HUES48 (cell line): ENCODE results near the gene ST6GALNAC1.

Experiments used
- H3K27ac ChIP-seq: one replicate; pipeline ENCODE4 v1.7.0; 2013; ENCODE audit warnings: low read depth, low read length, inconsistent platforms
- H3K27me3 ChIP-seq: 2 replicates; pipeline ENCODE4 v1.6.1; 2013; ENCODE audit warnings: mild to moderate bottlenecking, low read length; ENCODE audit not compliant: control insufficient read depth, insufficient read depth
- H3K36me3 ChIP-seq: 2 replicates; pipeline ENCODE4 v1.6.1; 2013; ENCODE audit warnings: low read length; ENCODE audit not compliant: control insufficient read depth, insufficient read depth
- H3K4me1 ChIP-seq: 2 replicates; pipeline ENCODE4 v1.6.1; 2013; ENCODE audit warnings: mild to moderate bottlenecking, low read length; ENCODE audit not compliant: control insufficient read depth, insufficient read depth
- H3K4me3 ChIP-seq: 2 replicates; pipeline ENCODE4 v1.5.1; 2013; ENCODE audit warnings: mild to moderate bottlenecking, low read depth, low read length
- H3K9ac ChIP-seq: 2 replicates; pipeline ENCODE4 v1.6.1; 2013; ENCODE audit warnings: mild to moderate bottlenecking, low read depth, low read length, moderate library complexity
- H3K9me3 ChIP-seq: 2 replicates; pipeline ENCODE4 v1.6.1; 2013; ENCODE audit warnings: low read length; ENCODE audit not compliant: control insufficient read depth, insufficient read depth

The ST6GALNAC1 gene

DNA sequence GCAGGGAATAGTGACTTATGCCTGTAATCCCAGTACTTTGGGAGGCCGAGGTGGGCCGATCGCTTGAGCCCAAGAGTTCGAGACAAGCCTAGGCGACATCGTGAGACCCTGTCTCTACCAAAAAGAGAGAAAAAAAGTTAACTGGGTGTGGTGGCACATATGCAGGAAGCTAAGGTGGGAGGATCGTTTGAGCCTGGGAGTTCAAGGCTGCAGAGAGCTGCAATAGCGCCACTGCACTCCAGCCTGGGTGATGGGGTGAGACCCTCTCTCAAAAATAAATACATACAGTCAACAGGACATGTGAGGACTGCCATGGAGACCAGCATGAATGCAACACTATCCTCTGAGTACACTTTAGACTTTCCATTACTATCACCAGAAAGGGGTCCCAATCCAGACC is 42.5 kb downstream of the ST6GALNAC1 start:
- Histone ChIP-seq H3K36me3 (no peaks in the 10 kb centered on the region), H3K4me3 (no peak overlapping the region), H3K27ac (peak overlapping the region; percentile 51), H3K9ac (no peak overlapping the region), H3K4me1 (peaks cover 11% of the 10 kb centered on the region), H3K9me3 (no peaks in the 10 kb centered on the region), H3K27me3 (no peaks in the 10 kb centered on the region; the same call in 1 of the 2 replicates)

DNA sequence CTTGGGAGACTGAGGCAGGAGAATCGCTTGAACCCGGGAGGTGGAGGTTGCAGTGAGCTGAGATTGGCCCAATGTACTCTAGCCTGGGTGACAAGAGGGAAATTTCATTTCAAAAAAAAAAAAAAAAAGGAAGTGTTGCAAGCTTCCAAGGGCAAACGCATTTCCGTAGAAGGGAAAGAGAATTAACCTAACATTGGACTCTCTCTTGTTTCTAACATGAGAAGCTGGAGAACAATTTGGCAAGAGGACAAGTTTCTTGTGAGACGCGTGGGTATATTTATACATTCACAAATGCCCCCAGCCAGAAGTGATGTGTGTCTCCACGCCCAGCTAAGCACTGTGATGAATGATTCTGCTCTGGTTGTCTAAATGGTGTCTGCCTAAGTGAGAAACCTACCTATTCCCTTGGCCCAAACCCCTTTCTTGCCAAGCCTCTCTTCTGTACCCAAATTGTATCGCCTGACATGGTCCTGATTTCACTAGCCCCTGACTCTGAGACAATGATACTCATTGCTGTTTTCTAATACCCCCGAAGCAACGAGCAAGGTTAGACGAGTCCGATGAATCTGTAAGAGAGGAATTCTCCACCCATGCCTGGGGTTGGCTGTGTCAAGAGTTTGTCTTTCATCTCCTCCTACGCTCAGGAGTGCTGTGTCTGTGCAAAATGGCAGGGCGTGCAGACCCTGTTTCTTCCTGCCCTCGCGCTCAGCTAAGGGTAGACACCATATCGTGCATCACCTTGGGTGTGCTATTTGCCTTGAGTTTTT is 43.7 kb downstream of the ST6GALNAC1 start:
- Histone ChIP-seq H3K4me1 (peaks cover 11% of the 10 kb centered on the region), H3K4me3 (no peak overlapping the region), H3K27ac (no peak overlapping the region), H3K36me3 (no peaks in the 10 kb centered on the region), H3K9me3 (no peaks in the 10 kb centered on the region), H3K9ac (no peak overlapping the region), H3K27me3 (no peaks in the 10 kb centered on the region; the same call in 1 of the 2 replicates)

DNA sequence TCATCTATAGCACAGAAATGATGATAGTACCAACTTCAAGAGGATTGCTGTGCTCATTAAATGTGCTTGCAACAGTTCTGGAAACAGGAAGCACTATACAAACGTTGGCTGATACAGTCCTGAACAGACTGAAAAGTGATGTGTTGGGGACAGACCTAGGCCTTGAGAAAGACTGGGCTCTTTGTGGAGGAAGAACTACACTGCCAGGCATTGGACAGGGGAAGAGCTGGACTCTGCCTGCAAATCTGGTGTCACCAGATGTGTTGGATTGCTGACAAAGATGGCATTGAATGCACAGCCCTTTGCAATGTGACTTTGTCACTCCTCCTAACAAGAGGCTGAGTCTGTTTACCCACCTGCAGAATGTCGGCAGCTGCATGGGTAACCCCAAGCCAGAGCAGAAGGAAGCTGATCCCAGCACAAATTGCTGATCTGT is 45.5 kb downstream of the ST6GALNAC1 start:
- H3K27ac ChIP-seq = no peak overlapping the region
- H3K27me3 ChIP-seq = no peaks in the 10 kb centered on the region; the same call in 1 of the 2 replicates
- no peak overlapping the region for H3K4me3 ChIP-seq
- peaks cover 11% of the 10 kb centered on the region for H3K4me1 ChIP-seq
- H3K9me3 ChIP-seq = no peaks in the 10 kb centered on the region
- H3K9ac ChIP-seq = no peak overlapping the region
- H3K36me3 ChIP-seq = no peaks in the 10 kb centered on the region

DNA sequence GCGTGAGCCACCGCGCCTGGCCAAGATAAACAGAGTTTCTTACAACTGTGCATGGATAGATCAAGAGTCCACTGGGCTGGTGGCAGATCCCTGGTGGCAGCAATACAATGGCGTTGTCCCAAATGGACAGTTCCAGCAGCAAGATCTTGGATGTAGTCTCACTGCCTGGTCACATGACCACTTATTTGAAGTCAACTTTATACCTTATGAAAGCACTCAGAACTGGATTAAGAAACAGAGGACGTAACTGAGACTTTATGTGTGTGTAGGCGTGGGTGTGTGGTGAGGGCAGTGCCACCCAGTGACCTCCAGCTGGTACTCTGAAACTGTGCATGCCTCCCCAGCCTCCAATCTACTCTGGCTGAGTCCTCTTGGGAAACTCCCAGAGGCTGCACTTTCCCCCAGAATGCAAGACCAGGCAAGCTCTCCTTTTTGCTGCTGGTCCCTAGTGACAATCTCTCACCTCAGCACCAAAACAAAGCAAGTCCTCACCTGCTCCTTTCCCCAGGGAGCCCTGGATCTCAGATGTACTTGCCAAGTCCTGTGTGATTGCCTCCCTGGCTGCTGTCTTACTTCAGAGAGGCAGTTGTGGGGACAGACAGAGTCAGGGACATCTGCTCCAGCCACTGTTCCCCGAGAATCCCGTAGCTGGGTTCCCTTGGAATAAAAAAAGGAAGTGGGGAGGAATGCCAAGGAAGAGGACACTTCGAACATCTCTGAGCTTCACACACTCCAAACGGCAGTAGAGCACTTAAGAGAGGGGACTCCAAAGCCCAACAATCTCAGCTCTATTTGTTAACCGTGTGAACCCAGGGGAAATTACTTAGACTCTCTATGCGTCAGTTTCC is 46.2 kb downstream of the ST6GALNAC1 start:
- Histone ChIP-seq H3K27me3 (no peaks in the 10 kb centered on the region; the same call in 1 of the 2 replicates), H3K4me1 (peaks cover 11% of the 10 kb centered on the region), H3K36me3 (no peaks in the 10 kb centered on the region), H3K4me3 (no peak overlapping the region), H3K9ac (no peak overlapping the region), H3K9me3 (no peaks in the 10 kb centered on the region), H3K27ac (no peak overlapping the region)

DNA sequence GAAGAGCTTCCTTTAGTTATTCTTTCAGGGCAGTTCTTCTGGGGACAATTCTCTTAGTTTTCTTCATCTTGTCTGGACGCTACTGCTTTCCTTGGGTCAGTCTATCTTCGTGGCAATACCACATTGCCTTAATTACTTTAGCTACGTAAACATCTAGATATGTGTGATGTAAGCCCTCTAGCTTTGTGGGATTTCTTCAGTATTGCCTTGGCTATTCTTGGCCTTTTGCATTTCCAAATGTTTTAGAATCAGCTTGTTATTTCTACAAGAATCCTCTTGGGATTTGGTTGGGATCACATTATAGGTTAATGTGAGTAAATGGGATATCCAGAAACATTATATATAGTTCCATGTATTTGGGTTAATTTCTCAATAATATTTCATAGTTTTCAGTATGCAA is 48.9 kb downstream of the ST6GALNAC1 start:
- Histone ChIP-seq H3K36me3 (no peaks in the 10 kb centered on the region), H3K4me1 (no peaks in the 10 kb centered on the region), H3K9ac (no peak overlapping the region), H3K27me3 (no peaks in the 10 kb centered on the region; the same call in 1 of the 2 replicates), H3K4me3 (no peak overlapping the region), H3K27ac (no peak overlapping the region), H3K9me3 (no peaks in the 10 kb centered on the region)

DNA sequence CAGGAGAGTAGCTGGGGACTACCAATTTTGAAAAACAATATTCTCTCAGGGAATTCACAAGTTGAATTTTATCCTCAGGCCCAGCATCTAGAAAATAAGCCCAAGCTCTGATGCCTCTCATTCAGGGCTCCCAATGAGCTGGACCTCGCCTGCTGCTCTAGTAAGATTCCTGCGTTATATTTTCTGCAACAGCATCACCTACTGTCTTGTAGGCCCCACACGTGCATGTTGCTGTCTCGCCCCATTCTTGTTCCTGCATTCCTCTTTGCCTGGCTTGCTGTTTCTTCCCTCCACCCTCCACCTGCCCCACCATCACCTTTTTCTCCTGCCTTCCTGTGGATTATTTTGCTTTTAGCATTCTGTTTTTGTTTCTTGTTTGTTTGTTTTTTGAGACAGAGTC is 49.6 kb downstream of the ST6GALNAC1 start:
- Histone ChIP-seq H3K9me3 (no peaks in the 10 kb centered on the region), H3K4me3 (no peak overlapping the region), H3K4me1 (no peaks in the 10 kb centered on the region), H3K36me3 (no peaks in the 10 kb centered on the region), H3K27ac (no peak overlapping the region), H3K27me3 (no peaks in the 10 kb centered on the region; the same call in 1 of the 2 replicates), H3K9ac (no peak overlapping the region)

DNA sequence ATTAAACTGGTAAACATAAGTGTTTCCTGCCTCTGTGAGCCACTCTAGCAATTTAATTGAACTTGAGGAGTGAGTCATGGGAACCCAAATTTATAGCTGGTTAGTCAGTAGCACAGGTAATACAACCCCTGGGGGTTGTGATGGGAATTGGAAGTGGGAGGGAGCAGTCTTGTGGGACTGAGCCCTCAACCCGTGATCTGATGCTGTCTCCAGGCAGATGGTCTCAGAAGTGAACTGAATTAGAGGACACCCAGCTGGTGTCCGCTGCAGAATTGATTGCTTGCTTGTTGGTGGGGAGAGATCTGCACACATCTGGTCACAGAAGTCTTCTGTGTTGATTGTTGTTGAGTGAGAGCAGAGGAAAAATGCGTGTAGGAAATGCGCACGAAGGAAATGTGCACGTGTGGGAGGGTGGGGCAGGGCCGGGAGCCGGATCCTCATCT is 50.2 kb downstream of the ST6GALNAC1 start:
- Histone ChIP-seq H3K9me3 (no peaks in the 10 kb centered on the region), H3K4me3 (no peak overlapping the region), H3K9ac (no peak overlapping the region)

DNA sequence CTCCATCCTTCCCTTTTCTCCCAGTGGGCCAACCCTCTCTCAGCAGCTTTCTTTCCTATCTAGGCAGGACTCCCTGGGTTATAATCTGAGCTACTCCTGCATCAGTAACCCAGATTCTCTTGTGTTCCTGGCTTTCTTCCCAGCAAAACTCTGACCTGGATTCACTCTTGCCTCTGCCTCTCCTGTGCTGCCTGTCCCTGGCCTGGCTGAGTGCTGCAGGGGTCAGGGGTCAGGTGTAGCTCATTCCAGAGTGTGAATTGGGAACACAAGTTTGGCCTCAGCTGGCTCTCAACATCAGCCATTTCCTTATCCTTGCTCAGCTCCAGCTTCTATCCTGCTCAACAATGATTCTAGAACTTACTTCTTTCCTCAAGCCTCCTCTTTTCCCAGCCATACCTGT is 55.4 kb downstream of the ST6GALNAC1 start:
- H3K9ac ChIP-seq = no peak overlapping the region
- no peak overlapping the region for H3K4me3 ChIP-seq
- peaks cover 55% of the 10 kb centered on the region for H3K27me3 ChIP-seq
- H3K27ac ChIP-seq = no peak overlapping the region
- H3K9me3 ChIP-seq = no peaks in the 10 kb centered on the region
- H3K36me3 ChIP-seq = no peaks in the 10 kb centered on the region
- H3K4me1 ChIP-seq = peaks cover 8% of the 10 kb centered on the region

More for the DNA sequence above, 50.2 kb downstream of the ST6GALNAC1 start:
- Histone ChIP-seq H3K4me1 (no peaks in the 10 kb centered on the region), H3K27ac (no peak overlapping the region), H3K36me3 (no peaks in the 10 kb centered on the region), H3K27me3 (peaks cover 3% of the 10 kb centered on the region)

DNA sequence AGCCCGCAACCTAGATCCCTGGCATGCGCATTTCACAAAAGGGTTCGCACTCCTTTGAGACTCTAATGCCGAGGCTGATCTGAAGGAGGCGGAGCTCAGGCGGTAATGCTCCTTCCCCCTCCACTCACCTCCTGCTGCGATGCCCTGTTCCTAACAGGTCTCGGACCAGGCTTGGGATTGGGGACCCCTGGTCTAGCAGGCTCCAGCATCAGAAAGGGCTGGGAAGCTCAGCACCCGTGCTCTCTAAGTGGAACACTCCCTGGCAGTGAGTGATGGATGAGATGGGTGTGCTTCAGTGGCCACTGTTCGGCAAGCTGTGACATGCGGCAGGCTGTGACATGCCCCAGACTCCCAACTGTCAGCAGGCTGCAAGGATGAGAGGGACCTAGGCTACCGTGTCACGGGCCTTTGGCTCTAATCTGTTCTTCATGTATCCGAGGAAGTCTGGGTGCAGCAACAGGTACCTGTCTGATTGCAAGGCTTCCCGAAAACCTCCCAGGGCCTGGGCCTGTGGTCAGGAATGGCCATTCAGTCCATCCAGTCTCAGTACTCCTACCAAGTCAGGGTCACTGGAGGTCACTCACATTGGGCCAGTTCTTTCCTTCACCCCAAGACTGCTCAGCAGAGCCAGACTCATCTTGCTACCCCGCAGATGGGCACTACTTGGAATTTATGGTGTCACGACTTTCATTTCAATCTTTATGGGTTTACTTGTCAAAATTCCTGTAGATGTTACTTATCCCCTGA is 56.6 kb downstream of the ST6GALNAC1 start:
- Histone ChIP-seq H3K36me3 (no peaks in the 10 kb centered on the region), H3K27me3 (peaks cover 55% of the 10 kb centered on the region), H3K4me3 (no peak overlapping the region), H3K27ac (no peak overlapping the region), H3K4me1 (peaks cover 8% of the 10 kb centered on the region), H3K9me3 (no peaks in the 10 kb centered on the region), H3K9ac (no peak overlapping the region)

DNA sequence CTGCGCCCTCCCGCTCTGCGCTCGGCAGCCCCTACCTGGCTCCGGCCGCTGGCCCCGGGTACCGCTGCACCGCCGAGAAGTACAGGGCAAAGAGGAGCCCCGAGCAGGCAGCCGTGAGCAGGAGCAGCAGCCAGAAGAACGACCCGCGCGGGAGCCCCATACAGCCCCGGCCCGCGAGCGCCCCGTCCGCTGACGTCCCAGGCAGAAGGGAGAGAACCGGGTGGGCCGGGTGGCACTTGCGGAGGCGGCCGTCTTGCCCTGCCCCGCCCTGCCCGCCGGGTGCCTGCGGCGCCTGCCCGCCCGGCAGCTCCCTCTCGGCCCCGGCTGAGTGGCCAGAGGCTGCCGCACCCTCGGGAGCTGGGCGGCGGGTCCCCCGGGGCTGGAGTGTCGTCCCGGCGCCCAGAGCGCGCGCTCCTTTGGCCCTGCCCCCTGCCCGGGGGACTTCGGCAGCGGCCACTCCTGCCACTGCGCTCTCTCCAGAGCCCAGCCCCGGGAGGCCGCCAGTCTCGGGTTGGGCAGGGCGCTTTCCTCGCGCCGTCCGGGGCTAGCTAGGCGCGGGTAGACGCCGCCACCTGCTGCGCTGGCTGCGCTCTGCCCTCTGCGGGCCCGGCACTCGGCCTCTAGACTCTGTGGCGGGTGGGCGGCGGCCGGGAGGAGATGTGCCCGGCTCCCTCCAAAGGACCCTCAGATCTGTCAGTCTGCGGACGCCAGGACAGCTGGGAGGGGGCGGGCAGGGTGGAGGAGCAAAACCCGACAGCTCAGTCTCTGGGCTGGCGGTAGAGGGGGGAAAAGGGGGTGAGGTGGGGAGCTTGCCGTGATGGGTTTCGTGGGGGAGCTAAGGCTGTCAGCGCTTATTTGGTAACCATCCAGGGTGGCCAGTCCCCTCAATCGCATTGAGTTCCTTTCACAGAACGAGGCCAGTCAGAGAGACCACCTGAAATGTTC is 57.6 kb downstream of the ST6GALNAC1 start, which contains the start of gene ST6GALNAC2:
Gene ST6GALNAC2, minus strand, starts transcription at position 212 of the 945 bp plus-strand sequence. Its CDS starts 52 bp downstream, at position 160.
- no peaks in the 10 kb centered on the region for H3K36me3 ChIP-seq
- H3K9ac ChIP-seq = no peak within 1 kb of the TSS
- peaks cover 11% of the 10 kb centered on the region for H3K4me1 ChIP-seq
- no peak within 1 kb of the TSS for H3K27ac ChIP-seq
- H3K9me3 ChIP-seq = no peaks in the 10 kb centered on the region
- H3K4me3 ChIP-seq = peak within 1 kb of the TSS; percentile 68
- peaks cover 57% of the 10 kb centered on the region for H3K27me3 ChIP-seq
